PC-9 (cell line): Measurements from ENCODE around the gene LDHAL6A. TPM values are rescaled to one million over a fixed set of nuclear protein-coding genes. Genes with fewer than 3 reads are reported as not detected.
"Not testable (repeated sequence)": the region's sequence is repeated elsewhere in the genome, so short reads cannot be mapped to it uniquely, and the experiment has no call there.

ENCODE experiments used
- Bru-seq: library from RNA; stranded (reverse); fragments of 400-500 nt; gene quantifications from one replicate; lab custom pipeline; 2021; lab: Mats Ljungman, UMichigan
- BruChase-seq, 2 experiments: library from RNA; stranded (reverse); fragments of 400-500 nt; gene quantifications; one replicate each; lab custom pipeline; 2021; lab: Mats Ljungman, UMichigan
- BruUV-seq: library from RNA; stranded (reverse); fragments of 400-500 nt; replicated peaks from 2 replicates; lab custom pipeline; 2021; lab: Mats Ljungman, UMichigan
- CTCF ChIA-PET: fragments of 300-600 bp; sonication (Branson Sonifier 250); formaldehyde crosslinking; loops from one replicate; lab custom pipeline; 2022; ENCODE audit warnings: antibody characterized with exemption; lab: Charles Lee
- POLR2A ChIA-PET: fragments of 300-600 bp; sonication (Branson Sonifier 250); formaldehyde crosslinking; loops from one replicate; lab custom pipeline; 2022; ENCODE audit warnings: antibody characterized with exemption; ENCODE audit not compliant: unreplicated experiment; lab: Charles Lee
- DNase-seq, 2 experiments: peaks; one replicate each; pipeline versions ENCODE4 v3.0.0 to v3.0.0-alpha.2; 2015 to 2022; ENCODE audit warnings: mixed read lengths in 1 of 2
- H2AFZ ChIP-seq: fragments of 200-600 bp; sonication (generic); 2 replicates; pipeline ENCODE4 v1.8.1; 2017; ENCODE audit warnings: antibody characterized with exemption
- H3F3A ChIP-seq: fragments of 200-600 bp; sonication (generic); 2 replicates; pipeline ENCODE4 v1.8.1; 2017; ENCODE audit warnings: antibody characterized with exemption, mild to moderate bottlenecking, low read depth; ENCODE audit not compliant: insufficient read depth
- H3K27ac ChIP-seq: fragments of 200-600 bp; sonication (generic); 2 replicates; pipeline ENCODE4 v1.6.1; 2016; ENCODE audit warnings: mixed run types
- H3K27me3 ChIP-seq: fragments of 200-600 bp; sonication (generic); 2 replicates; pipeline ENCODE4 v1.6.1; 2016; ENCODE audit warnings: low read depth, mixed run types; ENCODE audit not compliant: insufficient read depth
- H3K36me3 ChIP-seq: fragments of 200-600 bp; sonication (generic); 2 replicates; pipeline ENCODE4 v1.6.1; 2016; ENCODE audit warnings: low read depth, mixed run types
- H3K4me1 ChIP-seq: fragments of 200-600 bp; sonication (generic); replicated peaks from 2 replicates; pipeline ENCODE4 v1.6.1; 2016; ENCODE audit warnings: mixed run types; ENCODE audit not compliant: insufficient read depth
- H3K4me2 ChIP-seq: fragments of 200-600 bp; sonication (generic); 2 replicates; pipeline ENCODE4 v1.6.1; 2017; ENCODE audit warnings: mixed run types
- H3K4me3 ChIP-seq: fragments of 200-600 bp; sonication (generic); 2 replicates; pipeline ENCODE4 v1.6.1; 2016; ENCODE audit warnings: mixed run types
- H3K79me2 ChIP-seq: fragments of 200-600 bp; sonication (generic); 2 replicates; pipeline ENCODE4 v1.6.1; 2017; ENCODE audit warnings: low read depth, mixed run types
- H3K9me2 ChIP-seq: fragments of 200-600 bp; sonication (generic); 2 replicates; pipeline ENCODE4 v1.8.1; 2017; ENCODE audit warnings: mild to moderate bottlenecking; ENCODE audit not compliant: insufficient read depth
- H3K9me3 ChIP-seq: fragments of 200-600 bp; sonication (generic); 2 replicates; pipeline ENCODE4 v1.8.1; 2016; ENCODE audit warnings: low read depth; ENCODE audit not compliant: insufficient read depth
- H4K20me1 ChIP-seq: fragments of 200-600 bp; sonication (generic); 2 replicates; pipeline ENCODE4 v1.8.1; 2017; ENCODE audit not compliant: insufficient read depth
- EZH2 ChIP-seq: fragments of 200-600 bp; sonication (generic); IDR thresholded peaks from 2 replicates; pipeline ENCODE4 v1.8.0; 2017; ENCODE audit warnings: antibody characterized with exemption, low read depth
- intact Hi-C: fragments of 100-400 bp; cut with micrococcal nuclease; formaldehyde crosslinking; loops from one replicate; pipeline ENCODE4 v1.10.0; 2022; ENCODE audit not compliant: unreplicated experiment
- long read RNA-seq: library from polyadenylated mRNA; stranded (forward); transcript quantifications from one replicate; pipeline ENCODE4 v2.0.0, GENCODE V29; 2022
- total RNA-seq: library from RNA; stranded (reverse); gene quantifications from 2 replicates; pipeline ENCODE4 v1.2.3, GENCODE V29; 2021
- TF ChIP-seq, protein P1 (sequence below): fragments of 200-600 bp; sonication (generic); conservative IDR thresholded peaks from 2 replicates; pipeline ENCODE4 v1.6.1; 2017; ENCODE audit warnings: mixed run types, antibody characterized with exemption, mild to moderate bottlenecking, moderate library complexity

Gene LDHAL6A
- total RNA-seq (not detected in 2 replicates), Bru-seq, nascent RNA (percentile 4 among the genes with signal in this experiment), BruChase-seq, experiment 1, labeled RNA remaining after a 2-hour chase (not detected), BruChase-seq, experiment 2, labeled RNA remaining after a 6-hour chase (percentile 4 among the genes with signal in this experiment)
- long read RNA-seq: 0 reads

DNA sequence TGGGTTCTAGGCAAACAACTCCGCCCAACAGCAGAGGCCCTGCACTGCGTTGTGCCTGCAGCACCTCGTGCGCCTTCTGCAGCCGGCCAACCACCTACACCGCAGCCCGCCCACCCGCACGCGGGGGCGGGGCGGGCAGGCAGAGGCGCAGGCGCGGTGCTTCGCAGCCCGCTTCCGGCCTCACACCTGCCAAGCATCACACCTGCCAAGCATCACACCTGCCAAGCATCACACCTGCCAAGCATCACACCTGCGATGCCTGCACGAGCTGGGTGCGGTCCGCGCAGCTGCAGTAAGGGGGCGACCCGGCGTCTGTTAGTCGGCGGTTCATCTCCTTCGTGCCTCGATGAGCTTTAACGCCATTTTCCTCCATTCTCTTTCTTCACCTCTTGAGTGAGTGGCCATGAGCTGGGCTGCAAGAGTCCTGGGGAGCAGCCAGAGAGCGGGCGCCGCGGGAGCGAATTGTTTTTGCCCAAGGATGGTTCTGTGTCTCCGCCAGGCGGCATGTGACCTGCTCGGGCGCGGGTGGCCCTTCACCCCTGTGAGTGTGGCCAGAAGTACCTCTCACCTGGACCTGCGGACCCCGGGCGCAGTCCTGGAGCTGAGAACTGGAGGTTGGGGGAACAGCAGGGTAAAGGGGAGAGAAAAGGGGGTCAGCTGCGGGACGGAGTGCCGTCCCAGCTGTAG lies at the start of gene LDHAL6A:
LDHAL6A (plus strand) TSS at position 171 of the 687 bp plus-strand sequence. CDS start 825 bp downstream, outside the sequence.
- no peak within 1 kb of the TSS for H3K27ac ChIP-seq
- no peaks in the 10 kb centered on the region for H4K20me1 ChIP-seq
- peaks cover 25% of the 10 kb centered on the region for H3K4me1 ChIP-seq
- H3K79me2 ChIP-seq: no peaks in the 10 kb centered on the region
- intact Hi-C loops: no loop called here
- no peaks in the 10 kb centered on the region for H3K9me3 ChIP-seq
- TF ChIP-seq, protein P1, sequence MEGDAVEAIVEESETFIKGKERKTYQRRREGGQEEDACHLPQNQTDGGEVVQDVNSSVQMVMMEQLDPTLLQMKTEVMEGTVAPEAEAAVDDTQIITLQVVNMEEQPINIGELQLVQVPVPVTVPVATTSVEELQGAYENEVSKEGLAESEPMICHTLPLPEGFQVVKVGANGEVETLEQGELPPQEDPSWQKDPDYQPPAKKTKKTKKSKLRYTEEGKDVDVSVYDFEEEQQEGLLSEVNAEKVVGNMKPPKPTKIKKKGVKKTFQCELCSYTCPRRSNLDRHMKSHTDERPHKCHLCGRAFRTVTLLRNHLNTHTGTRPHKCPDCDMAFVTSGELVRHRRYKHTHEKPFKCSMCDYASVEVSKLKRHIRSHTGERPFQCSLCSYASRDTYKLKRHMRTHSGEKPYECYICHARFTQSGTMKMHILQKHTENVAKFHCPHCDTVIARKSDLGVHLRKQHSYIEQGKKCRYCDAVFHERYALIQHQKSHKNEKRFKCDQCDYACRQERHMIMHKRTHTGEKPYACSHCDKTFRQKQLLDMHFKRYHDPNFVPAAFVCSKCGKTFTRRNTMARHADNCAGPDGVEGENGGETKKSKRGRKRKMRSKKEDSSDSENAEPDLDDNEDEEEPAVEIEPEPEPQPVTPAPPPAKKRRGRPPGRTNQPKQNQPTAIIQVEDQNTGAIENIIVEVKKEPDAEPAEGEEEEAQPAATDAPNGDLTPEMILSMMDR: no peak
- TF ChIP-seq EZH2: no peak
- H3K9me2 ChIP-seq: no peaks in the 10 kb centered on the region
- H3K27me3 ChIP-seq: no peaks in the 10 kb centered on the region
- no peak within 1 kb of the TSS for H2AFZ ChIP-seq
- CTCF ChIA-PET: interaction anchor here (0.6 kb wide), 1 partner anchor 195 kb away, joined by 3 read pairs; no protein-coding TSS in a partner anchor
- H3K4me3 ChIP-seq: no peak within 1 kb of the TSS
- no peak for DNase-seq
- H3K36me3 ChIP-seq: no peaks in the 10 kb centered on the region
- peaks cover 17% of the 10 kb centered on the region; the same call in 1 of the 2 replicates for H3F3A ChIP-seq
- POLR2A ChIA-PET: no interaction called here
- BruUV-seq: no TSS peak
- H3K4me2 ChIP-seq: no peak within 1 kb of the TSS

DNA sequence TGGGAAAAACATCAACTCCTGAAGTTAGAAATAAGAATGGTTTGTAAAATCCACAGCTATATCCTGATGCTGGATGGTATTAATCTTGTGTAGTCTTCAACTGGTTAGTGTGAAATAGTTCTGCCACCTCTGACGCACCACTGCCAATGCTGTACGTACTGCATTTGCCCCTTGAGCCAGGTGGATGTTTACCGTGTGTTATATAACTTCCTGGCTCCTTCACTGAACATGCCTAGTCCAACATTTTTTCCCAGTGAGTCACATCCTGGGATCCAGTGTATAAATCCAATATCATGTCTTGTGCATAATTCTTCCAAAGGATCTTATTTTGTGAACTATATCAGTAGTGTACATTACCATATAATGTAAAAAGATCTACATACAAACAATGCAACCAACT lies 48.3 kb upstream of the LDHAL6A start:
- DNase-seq: peak; percentile 40 to 75
- Histone ChIP-seq H3F3A (peaks cover 84% of the 10 kb centered on the region), H3K27ac (peak overlapping the region; percentile 63), H3K4me1 (peaks cover 21% of the 10 kb centered on the region), H3K36me3 (peaks cover 56% of the 10 kb centered on the region)
- H4K20me1 ChIP-seq, H3K4me2 ChIP-seq, H3K9me3 ChIP-seq, intact Hi-C loops, H3K79me2 ChIP-seq, H3K27me3 ChIP-seq, CTCF ChIA-PET, H3K9me2 ChIP-seq, H3K4me3 ChIP-seq, H2AFZ ChIP-seq: not testable (repeated sequence)
- TSS peak; percentile 50 for BruUV-seq
- POLR2A ChIA-PET: interaction anchor here (0.8 kb wide), 1 partner anchor 13 kb away, joined by 3 read pairs; the partner anchor contains the start of gene LDHA

DNA sequence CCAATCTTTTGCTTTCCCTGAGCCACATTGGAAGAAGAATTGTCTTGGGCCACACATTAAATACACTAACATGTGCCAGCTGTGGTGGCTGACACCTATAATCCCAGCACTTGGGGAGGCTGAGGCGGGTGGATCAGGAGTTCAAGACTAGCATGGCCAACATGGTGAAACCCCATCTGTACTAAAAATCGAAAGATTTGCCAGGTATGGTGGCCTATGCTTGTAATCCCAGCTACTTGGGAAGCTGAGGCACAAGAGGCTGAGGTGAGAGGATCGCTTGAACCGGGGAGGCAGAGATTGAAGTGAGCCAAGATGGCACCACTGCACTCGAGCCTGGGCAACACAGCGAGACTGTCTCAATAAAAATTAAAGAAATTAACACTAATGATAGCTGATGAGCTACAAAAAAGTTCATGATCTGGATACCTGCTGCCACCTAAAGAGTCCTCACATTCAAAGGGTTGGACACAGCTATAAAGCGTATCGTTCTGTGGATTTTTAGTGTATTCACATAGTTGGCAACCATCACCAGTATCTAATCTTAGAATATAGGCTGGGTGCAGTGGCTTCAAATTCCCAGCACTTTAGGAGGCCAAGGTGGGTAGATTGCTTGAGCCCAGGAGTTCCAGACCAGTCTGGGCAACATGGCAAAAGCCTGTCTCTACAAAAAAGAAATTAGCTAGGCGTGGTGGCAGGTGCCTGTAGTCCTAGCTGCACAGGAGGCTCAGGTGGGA lies 46.9 kb upstream of the LDHAL6A start:
- no peak for DNase-seq
- CTCF ChIA-PET: no interaction called here

More for the DNA sequence above, 46.9 kb upstream of the LDHAL6A start:
- Histone ChIP-seq H3K79me2 (no peaks in the 10 kb centered on the region), H4K20me1 (peaks cover 9% of the 10 kb centered on the region), H3K36me3 (peaks cover 44% of the 10 kb centered on the region), H3K27ac (peak overlapping the region; percentile 63), H3K4me2 (no peak overlapping the region), H3K4me1 (peaks cover 21% of the 10 kb centered on the region), H3K9me3 (no peaks in the 10 kb centered on the region), H3F3A (peaks cover 71% of the 10 kb centered on the region), H2AFZ (no peak overlapping the region), H3K9me2 (no peaks in the 10 kb centered on the region), H3K27me3 (no peaks in the 10 kb centered on the region), H3K4me3 (no peak overlapping the region)
- TF ChIP-seq, protein P1: no peak
- no peak for TF ChIP-seq EZH2
- intact Hi-C loops: no loop called here
- POLR2A ChIA-PET: interaction anchor here (0.8 kb wide), 1 partner anchor 9 kb away, joined by 11 read pairs; no protein-coding TSS in a partner anchor
- no TSS peak for BruUV-seq
